GM06990 (cell line): ENCODE results near the gene RLF.

Experiments used
- DNase-seq: peaks from one replicate; pipeline ENCODE4 v3.0.0-alpha.2; 2011; ENCODE audit not compliant: insufficient read length; ENCODE audit errors: extremely low read depth
- H3K27me3 ChIP-seq: replicated peaks from 2 replicates; pipeline ENCODE4 v1.6.0; 2011; ENCODE audit warnings: low read length; ENCODE audit not compliant: control insufficient read depth, insufficient read depth
- H3K36me3 ChIP-seq: 2 replicates; pipeline ENCODE4 v1.5.1; 2011; ENCODE audit warnings: low read length; ENCODE audit not compliant: control insufficient read depth, insufficient read depth
- H3K4me3 ChIP-seq: replicated peaks from 2 replicates; pipeline ENCODE4 v1.5.1; 2011; ENCODE audit warnings: low read depth, mild to moderate bottlenecking, control low read depth, low read length
- TF ChIP-seq, protein P1 (sequence below): IDR thresholded peaks from 2 replicates; pipeline ENCODE4 v1.5.1; 2011; ENCODE audit warnings: low read length, control low read depth, mild to moderate bottlenecking, inconsistent platforms; ENCODE audit not compliant: insufficient read depth, poor library complexity, severe bottlenecking

RLF gene

GRCh38 chr1:40245686-40246085 is 84.5 kb downstream of the RLF start:
- no peak for DNase-seq
- Histone ChIP-seq H3K4me3 (no peak overlapping the region), H3K36me3 (no peaks in the 10 kb centered on the region), H3K27me3 (no peaks in the 10 kb centered on the region)
- TF ChIP-seq, protein P1, sequence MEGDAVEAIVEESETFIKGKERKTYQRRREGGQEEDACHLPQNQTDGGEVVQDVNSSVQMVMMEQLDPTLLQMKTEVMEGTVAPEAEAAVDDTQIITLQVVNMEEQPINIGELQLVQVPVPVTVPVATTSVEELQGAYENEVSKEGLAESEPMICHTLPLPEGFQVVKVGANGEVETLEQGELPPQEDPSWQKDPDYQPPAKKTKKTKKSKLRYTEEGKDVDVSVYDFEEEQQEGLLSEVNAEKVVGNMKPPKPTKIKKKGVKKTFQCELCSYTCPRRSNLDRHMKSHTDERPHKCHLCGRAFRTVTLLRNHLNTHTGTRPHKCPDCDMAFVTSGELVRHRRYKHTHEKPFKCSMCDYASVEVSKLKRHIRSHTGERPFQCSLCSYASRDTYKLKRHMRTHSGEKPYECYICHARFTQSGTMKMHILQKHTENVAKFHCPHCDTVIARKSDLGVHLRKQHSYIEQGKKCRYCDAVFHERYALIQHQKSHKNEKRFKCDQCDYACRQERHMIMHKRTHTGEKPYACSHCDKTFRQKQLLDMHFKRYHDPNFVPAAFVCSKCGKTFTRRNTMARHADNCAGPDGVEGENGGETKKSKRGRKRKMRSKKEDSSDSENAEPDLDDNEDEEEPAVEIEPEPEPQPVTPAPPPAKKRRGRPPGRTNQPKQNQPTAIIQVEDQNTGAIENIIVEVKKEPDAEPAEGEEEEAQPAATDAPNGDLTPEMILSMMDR: no peak

DNA sequence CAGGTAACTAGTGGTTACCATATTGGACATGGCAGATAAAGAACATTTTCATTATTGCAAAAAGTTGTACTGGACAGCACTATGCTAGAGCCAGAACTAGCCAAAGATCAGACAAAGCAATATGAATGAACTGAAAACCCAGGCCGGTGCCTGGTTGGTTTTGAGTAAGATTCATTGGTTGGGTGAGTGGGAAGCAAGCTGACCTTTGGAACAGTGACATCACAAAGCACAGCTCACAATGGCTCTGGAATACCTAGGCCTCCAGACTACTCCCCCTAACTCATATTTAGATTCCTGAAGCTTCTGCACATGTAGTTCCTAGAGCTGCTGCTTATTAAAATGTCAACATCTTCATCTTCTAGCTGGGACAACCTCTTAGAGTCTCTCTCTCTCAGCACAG is 86.5 kb downstream of the RLF start, which contains the start of gene TMCO2:
TMCO2 (plus strand) TSS at position 283 of the 400 bp plus-strand sequence; CDS start at position 340, 57 bp downstream.
- H3K27me3 ChIP-seq: no peaks in the 10 kb centered on the region
- no peak for DNase-seq
- TF ChIP-seq, protein P1: no peak
- no peak within 1 kb of the TSS for H3K4me3 ChIP-seq
- no peaks in the 10 kb centered on the region for H3K36me3 ChIP-seq

DNA sequence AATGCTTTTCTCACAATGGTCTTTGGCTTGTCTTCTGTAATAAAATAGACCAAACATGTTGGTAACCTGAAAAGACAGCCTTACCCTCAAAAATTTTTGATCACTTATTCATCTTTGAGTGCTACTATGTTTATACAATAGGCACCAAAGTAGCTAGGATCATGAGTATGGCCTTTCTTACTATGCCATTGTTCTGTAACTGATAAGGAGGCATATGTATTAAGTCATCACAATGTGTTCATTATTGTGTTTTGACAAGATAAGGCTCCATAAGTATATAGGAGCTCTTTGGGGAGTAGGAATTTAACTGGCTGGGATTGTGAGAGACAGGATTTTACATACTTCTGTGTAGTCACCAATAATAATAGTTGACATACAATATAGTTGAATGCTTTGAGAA is 87.2 kb downstream of the RLF start:
- DNase-seq: no peak
- no peaks in the 10 kb centered on the region for H3K27me3 ChIP-seq
- H3K4me3 ChIP-seq: no peak overlapping the region
- TF ChIP-seq, protein P1: no peak
- no peaks in the 10 kb centered on the region for H3K36me3 ChIP-seq

DNA sequence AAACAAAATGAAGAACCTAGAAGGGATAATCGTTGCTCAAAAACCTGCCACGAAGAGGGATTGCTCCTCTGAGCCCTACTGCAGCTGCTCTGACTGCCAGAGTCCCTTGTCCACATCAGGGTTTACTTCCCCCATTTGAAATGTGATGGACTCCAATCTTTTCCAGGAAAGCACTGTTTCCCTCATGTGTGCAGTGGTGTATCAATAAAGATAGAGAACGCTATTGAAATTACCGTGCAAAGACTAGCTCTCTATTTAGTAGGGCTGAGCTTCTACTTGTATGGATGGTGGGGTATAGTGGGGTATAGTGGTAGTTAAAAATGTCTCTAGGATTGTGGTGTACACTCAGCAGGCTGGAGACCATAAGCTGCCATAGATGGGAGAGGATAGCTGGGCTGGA is 90.3 kb downstream of the RLF start:
- DNase-seq: no peak
- TF ChIP-seq, protein P1: no peak
- no peaks in the 10 kb centered on the region for H3K36me3 ChIP-seq

DNA sequence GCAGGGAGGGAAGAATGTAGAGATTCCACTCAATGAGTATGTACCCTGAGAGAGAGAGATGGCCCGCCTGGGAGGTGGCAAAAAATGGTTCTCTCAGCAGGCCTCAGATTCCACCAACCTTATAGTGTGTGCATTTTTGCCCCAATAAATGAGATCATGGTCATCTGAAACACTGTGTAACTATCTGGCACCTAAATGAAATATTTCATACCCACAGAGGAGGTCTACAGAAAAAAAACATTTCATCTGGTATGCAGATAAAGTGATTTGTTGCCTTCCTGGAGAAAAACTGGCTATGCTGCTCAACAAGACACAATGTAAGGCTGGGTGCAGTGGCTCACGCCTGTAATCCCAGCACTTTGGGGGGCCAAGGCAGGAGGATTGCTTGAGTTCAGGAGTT is 91.4 kb downstream of the RLF start:
- TF ChIP-seq, protein P1: no peak
- Histone ChIP-seq H3K36me3 (no peaks in the 10 kb centered on the region), H3K4me3 (no peak overlapping the region), H3K27me3 (no peaks in the 10 kb centered on the region)
- DNase-seq: no peak

More for the DNA sequence above, 90.3 kb downstream of the RLF start:
- Histone ChIP-seq H3K27me3 (no peaks in the 10 kb centered on the region), H3K4me3 (no peak overlapping the region)

DNA sequence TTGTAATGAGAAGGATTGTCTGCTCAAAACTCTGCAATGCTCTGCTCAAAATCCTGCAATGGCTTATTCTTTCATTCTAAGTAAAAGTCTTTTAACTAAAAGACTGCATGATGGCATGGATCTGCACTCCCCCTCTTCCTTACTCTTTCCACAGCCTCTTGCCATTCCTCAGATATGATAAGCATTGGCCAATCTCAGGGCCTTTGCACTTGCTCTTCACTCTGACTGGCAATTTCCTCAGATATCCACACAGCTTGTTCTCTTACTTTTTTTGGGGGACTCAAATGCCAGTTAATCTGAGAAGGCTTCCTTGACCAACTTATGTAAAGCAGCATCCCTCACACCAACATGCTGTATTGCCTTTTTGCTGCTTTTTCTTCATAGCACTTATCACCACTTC is 94.0 kb downstream of the RLF start:
- DNase-seq: no peak
- Histone ChIP-seq H3K27me3 (no peaks in the 10 kb centered on the region), H3K36me3 (peaks cover 1% of the 10 kb centered on the region), H3K4me3 (no peak overlapping the region)
- TF ChIP-seq, protein P1: no peak
